Fibroblast of peridontal ligament (primary cell): ENCODE results near the gene EIF2S1.
"Not testable (repeated sequence)": the region's sequence is repeated elsewhere in the genome, so short reads cannot be mapped to it uniquely, and the experiment has no call there.

Source experiments
- DNase-seq: peaks from one replicate; pipeline ENCODE4 v3.0.0-alpha.2; 2010; ENCODE audit errors: extremely low read depth

The EIF2S1 gene

DNA sequence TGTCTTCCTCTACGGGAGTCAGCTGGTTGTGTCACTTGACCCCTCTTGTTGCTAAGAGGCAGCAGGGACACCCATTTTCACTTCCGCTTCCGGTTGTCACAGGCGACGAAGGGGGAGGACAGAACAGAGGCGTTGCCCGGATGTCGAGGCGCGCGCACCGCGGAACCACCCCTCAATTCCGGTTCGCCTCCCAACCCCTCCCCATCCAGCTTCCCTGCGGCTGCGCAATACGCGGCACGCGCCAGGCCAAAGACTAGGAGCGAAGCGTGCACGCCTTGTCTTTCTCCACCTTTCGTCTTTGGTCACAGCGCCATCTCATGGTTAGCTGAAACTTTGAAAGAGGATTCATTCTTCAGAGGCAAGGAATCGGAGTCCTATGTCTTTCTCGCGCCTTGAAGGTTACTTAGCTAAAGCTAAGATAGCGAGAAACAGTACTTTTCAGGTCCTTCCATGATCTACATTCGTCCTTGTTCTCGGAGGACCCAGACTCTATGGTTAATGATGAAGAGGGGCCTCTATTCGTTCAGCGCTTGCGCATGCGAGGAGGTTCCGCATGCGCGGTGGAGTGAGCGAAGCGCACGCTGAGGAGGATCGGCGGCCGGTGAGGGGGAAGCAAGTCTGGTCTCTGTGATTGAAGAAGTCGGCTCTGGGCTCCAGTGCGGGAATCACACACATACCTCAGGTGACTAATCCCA lies at the start of gene EIF2S1, which contains the start of gene ATP6V1D:
TSS of gene EIF2S1 (plus strand) at position 554 of the 695 bp plus-strand sequence. CDS start 4,440 bp downstream, outside the sequence.
TSS of gene ATP6V1D (minus strand) at position 30 of the 695 bp plus-strand sequence. CDS start 106 bp downstream, outside the sequence.
- peak; percentile 98 for DNase-seq

DNA sequence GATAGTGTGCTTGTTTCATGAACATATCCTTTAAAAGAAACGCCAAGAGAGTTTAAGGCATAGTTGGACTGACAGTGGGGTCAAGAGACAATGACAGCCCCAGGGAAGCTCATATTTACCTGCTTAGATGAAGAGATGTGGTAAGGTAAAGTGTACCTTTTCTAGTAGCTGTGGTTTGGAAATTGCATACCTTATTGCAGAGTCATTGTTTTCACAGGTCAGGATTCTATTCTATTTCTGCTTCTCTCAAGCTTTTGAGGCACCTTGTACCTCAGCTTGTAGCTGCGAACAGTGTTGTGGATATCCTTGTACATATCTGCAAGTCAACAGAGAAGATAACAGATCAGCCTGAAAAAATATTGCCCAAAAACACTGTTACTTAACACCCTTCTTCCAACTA lies 48.3 kb upstream of the EIF2S1 start:
- DNase-seq = no peak

DNA sequence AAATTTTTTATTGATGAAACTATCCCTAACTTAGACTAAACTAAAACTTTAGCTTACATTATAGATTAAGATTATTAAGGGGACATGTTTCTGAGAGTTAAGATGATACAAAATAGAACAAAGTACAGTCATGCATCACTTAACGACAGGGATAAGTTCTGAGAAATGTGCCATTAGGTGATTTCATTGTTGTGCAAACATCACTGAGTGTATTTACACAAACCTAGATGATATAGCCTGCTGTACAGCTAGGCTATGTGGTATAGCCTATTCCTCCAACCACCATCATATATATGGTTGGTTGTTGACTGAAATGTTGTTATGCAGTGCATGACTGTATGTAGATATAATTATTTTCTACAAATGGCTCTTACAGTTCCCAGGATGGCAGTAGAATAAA lies 47.0 kb upstream of the EIF2S1 start:
- DNase-seq = no peak

DNA sequence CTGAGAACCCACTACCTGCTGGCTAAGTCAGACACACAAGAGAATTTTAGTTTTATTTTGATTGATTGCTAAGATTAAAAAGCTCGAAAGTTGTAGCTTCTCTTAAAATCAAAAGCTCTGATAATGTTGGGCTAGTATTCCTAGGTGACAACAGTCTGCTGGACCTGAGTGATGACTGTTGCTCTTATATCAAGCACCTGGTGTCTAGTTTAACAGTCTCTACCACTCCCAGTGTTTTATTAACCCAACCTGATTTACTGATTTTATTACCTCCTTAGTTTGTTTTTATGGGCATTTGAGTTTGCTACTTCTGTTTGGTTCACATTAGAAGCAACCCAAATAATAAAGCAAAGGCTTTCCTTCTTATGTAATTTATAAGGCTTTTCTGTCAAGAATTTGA lies 42.3 kb upstream of the EIF2S1 start:
- DNase-seq = no peak

DNA sequence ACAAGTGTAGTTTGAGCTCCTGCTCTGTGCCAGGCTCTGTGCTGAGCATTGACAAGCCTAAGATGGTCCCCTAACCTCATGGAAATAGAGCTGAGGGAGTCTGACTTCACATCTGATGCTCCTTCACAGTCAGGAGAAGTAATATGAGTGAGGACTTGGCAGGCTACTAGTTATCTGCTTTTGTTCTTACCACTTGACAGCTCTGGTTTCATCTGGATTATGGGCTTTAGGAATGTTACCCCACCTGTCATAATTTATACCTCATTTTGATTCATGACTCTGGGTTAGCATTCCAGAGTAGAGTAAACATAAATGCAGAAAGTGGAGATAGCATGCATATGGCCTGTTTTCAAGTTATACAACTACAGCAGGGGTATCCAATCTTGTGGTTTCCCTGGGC lies 41.0 kb upstream of the EIF2S1 start:
- DNase-seq = no peak

DNA sequence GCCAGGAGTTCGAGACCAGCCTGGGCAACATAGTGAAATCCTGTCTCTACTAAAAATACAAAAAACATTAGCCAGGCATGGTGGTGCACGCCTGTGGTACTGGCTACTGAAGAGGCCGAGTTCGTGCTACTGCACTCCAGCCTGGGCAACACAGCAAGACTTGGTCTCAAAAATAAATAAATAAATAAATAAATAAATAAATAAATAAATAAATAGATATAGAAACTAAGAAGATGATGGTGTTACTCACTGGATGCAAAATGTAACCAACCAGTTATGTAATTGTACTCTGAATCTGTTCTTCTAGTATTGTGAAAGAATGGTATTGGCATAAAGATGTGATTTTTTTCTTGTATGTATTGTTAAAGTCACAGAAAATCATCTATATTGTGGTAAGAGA lies 30.5 kb upstream of the EIF2S1 start:
- not testable (repeated sequence) for DNase-seq

DNA sequence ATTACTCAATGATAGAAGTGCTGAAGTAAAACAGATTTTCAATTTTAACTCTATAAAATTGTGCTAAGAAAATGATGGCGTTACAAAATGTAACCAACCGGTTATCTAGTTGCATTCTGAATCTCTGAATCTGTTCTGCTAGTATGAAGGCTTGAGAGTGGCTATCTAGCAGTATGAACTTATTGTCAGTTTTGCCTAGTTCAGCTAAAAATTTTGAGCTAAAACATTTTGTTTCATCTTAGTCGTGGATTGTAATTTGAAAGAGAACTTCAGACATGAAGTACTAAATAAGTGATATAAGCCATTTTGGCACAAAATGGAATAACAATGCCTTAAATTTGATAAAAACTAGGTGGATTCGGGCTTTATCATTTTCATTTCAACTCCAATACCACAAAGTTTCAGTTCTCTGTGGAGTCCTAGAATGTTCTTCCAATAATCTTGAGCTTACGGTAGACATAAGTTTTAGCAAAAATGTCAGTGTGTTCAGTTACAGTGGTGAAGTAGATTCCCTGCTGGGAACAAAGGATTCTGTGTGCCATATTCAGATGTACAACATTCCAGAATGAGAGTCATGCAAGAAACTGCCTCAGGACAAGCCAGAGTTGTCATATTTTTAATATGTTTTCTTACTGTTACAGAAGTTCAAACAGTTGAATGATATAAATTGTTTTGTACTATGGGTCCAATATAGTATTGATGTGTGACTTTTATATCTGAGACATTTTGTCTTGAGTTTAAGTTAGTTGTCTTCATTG lies 28.6 kb upstream of the EIF2S1 start:
- DNase-seq = no peak

DNA sequence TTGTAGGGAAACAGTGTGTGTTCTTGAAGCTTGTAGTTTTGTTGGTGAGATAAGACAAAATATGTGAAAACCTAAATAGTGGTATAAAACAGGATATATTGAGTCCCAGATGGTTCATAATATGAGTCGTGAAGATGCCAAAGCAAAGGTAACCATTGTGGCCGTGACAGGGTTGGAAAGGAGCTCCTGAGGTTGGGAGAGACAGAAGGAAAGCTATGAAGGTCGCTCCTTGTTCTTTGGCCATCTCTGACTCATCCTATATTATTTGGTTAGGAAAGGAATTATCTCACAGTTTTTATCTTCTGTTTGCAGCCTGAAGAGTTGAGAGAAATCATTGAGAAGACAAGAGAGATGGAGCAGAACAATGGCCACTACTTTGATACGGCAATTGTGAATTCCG lies 27.7 kb upstream of the EIF2S1 start:
- no peak for DNase-seq

DNA sequence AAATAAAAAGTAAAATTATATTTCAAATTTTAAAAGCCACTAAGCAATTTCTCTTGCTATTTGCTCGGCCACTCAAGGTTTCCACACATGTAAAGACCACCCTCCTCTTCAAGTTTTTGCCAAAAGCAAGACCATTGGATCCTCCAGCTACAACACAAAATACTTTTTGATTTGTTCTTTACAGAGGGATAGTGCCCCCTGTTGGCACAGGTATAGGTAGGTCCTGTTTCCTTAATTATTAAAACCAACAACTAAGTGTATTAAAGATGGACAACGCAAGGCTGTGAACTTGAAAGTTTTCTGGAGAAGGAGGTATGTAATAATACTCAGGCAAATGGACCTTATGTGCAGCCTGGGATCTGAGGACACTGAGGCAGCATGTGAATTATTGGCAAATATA lies 24.3 kb upstream of the EIF2S1 start:
- DNase-seq = peak; percentile 20

DNA sequence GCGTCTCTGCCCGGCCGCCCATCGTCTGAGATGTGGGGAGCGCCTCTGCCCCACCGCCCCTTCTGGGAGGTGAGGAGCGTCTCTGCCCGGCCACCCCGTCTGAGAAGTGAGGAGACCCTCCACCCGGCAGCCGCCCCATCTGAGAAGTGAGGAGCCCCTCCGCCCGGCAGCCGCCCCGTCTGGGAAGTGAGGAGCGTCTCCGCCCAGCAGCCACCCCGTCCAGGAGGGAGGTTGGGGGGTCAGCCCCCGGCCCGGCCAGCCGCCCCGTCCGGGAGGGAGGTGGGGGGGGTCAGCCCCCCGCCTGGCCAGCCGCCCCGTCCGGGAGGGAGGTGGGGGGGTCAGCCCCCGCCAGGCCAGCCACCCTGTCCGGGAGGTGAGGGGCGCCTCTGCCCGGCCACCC lies 18.9 kb upstream of the EIF2S1 start:
- DNase-seq = not testable (repeated sequence)

DNA sequence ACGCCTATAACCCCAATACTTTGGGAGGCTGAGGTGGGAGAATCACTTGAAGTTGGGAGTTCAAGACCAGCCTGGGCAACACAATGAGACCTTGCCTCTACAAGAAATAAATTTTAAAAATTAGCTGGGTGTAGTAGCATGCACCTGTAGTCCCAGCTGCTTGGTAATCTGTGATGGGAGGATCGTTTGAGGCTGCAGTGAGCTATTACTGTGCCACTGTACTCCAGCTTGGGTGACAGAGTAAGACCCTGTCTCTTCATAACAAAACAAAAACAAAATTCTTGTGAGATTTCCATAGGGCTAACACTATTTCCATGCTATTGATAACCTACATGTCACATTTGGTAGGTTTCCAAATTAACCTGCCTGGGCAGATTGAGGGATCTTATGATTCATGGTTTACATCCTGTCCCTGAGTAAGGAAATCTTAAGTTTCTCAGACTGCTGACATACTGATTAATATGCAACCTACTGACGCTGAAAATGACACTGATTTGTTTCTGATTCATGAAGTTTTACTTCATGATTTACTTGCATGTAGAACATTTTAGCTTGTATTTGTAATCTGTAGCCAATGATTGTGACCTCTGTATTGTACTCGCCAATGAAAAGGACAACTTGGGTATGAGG lies 16.4 kb upstream of the EIF2S1 start:
- DNase-seq = no peak

DNA sequence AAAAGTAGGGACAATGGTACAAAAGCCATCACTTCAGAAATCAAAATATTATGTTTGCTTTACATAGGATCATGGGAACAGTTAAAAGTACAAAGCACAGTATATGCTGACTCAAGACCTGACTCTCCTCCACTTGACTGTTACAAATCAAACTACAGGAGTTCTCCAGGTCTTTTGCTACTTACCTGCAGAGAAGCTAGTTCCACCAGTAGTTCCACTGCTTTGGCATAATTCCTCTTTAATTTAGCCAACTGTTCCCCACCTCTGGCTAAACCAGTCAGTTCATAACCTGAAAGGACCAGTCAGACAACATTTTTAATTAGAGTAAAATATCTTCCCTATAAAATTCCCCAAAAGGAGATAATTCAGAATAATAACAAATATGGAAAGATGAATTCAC lies 14.5 kb upstream of the EIF2S1 start:
- no peak for DNase-seq

DNA sequence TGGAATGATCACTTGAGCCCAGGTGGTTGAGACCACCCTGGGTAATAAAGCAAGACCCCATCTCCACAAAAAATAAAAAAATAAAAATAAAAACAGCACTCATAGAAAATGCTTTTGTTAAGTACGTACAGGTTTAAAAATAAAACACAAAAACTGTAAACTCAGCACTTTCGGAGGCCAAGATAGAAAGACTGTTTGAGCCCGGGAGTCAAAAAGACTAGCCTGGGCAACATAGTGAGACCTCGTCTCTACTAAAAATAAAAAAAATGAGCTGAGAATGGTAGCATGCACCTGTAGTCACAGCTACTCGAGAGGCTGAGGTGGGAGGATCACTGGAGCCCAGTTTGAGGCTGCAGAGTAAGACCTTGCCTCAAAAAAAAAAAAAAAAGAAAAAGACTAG lies 8.1 kb upstream of the EIF2S1 start:
- DNase-seq = no peak

DNA sequence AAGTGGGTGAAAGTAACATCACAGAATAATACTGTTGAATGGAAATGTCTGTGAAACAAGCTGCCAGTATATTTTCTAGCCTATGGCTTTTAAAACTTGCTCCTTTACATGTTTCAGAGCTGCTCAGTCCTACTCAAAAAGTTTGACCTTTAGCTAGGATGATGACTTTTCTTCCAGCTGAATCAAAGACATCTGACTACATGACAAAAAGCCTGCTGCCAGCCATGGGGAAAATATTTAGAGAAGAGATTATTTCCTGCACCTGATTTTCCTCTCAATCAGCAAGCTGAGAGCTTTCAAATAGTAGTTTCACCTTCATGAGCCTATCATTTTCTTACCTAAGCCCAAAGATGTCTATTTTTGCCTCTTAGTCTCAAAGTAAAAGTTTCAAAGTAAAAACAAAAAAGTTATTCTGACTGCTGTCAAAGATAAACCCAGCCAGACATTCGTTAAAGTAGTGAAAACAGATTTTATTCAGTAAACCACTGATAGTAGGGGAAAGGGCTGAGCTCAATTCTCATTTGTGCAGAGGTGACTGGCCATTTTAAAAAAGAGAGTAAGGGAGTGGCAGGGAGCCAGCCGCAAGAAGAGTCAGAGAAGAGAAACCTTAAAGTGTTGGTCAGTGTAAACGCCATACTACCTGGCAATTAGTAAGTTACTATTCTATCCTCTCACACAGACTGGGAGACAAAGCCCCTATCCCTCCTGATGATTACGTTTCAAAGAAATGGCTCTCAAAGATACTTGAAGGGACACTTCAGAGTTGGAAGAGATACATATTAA lies 2.8 kb upstream of the EIF2S1 start:
- no peak for DNase-seq

DNA sequence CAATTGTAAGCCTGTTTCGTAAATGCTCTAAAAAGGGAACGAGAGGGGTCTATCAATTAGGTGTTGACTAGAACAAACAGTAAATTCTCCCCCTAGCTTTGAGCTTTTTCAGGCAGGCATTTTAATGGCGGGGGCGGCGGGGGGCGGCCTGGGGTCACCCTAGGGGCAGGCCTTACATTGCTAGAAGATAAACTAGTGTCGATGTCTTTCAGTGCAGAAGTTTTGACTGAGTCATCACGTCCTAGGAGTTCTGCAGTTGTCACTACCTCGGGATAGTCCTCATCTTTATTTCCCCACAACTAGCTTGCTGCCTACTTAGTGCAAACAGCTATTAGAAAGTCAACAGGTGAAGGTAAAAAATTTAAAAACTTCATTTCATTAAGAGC lies 2.2 kb upstream of the EIF2S1 start:
- DNase-seq = no peak

DNA sequence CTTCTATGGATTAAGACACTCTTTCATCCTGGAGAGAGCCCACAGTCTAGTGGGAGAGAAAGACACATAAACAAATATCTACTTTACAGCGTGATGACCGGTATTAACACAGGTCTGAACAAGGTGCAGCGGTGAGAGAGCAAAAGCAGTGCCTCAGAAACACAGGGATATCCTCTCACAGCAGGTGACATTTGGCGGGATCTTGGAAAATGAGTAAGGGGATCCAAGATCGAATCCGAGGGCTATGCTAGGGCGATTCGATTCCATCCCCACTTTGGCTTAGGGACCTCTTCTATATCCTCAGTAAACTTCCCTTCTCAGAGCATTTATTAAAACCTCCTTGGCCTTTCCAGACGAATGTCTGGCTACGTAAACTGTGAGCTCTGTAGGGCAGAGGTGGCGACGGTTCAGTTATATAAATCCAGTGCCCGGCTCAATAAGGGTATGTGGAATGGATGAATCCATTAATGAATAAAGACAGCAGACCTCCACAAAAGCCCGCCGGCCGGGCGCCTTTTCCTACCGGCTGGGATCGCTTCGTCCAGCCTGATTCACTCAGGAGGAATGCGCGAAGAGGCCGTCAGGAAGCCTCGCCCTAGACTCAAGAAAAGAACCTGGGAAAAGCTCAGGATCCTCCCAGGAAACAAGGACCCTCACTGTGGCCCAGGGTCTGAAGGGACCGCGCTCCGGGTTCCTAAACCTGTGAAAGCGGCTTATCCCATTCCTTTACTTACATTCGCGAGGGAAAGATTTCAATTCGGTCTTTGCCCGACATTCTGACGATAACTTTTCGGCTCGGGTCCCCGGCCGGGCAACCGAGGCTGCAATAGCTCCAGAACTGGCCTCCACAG lies 979 bp upstream of the EIF2S1 start:
- peak; percentile 50 for DNase-seq

DNA sequence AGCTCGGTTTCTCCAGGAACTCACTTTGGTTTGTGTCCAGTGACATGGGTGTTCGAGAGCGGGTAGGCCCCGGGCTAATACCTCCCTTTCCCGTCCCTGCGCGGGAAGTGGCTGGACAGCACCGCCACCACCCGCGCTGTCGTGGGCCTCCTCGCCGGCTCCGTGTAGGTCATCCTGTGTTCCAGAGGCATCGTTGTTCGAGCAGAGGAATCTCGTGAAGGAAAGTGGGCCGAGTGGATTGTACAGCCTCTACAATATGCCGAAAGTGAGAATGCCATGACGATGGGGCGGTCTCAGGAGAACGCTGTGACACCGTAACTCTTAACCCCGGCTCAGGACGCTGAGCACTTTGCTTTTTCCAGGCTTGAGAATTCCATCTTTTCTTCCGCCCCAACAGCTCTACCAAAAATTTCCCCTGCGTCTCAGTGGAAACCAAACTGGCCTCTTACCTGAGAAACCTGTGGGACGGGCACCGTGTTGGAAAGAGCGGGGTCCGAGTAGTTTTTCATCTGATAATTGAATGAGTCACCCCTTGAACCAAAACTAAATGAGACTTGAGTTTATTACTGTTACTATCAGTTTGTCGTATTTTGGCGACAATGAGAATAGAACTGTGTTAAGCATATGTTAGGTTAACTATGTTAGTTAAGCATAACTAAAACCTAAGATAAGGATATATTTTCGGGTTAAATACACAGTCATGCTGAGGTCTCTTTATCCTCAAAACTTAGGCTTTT lies 510 bp downstream of the EIF2S1 start:
- DNase-seq = no peak

DNA sequence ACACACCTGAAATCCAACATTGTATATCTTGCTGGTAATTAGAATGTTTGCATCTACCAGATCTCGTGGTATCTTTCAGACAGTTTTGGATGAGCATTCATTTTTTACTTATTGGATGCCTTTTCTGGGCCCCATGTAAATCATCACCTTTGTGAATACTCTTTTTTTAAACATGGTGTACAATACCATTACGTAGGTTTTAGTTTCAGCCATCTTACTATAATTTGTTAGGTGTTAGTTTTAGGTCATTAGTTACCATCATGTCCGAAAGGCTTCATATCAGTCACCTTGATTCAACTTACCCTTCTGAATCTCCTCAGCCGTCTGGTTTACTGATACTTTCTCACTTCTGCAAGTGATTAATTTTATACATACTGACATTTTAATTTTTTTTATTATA lies 5.3 kb downstream of the EIF2S1 start:
- no peak for DNase-seq

DNA sequence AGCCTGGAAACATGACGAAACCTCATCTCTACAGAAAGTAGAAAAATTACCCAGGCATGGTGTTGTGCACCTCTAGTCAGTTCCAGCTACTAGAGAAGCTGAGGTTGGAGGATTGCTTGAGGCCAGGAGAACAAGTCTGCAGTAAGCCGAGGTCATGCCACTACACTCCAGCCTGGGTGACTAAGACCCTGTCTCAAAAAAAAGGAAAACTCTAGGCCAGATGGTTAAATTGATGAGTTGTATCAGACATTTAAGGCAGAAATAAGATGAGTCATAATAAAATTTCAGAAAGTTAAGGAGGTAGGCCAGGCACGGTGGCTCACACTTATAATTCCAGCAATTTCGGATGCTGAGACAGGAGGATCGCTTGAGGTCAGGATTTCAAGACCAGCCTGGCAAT lies 10.7 kb downstream of the EIF2S1 start:
- no peak for DNase-seq
